OCI-LY1 (cell line): ENCODE data around the gene BLCAP.

Experiments used
- CTCF ChIP-seq: fragments of 200-600 bp; sonication (generic), shearing (Covaris generic); IDR thresholded peaks from 2 replicates; pipeline ENCODE4 v1.5.1; 2017; ENCODE audit warnings: mild to moderate bottlenecking, antibody characterized with exemption, low read length, moderate library complexity, mixed read lengths
- EZH2 ChIP-seq: fragments of 200-600 bp; sonication (generic), shearing (Covaris generic); IDR thresholded peaks from 2 replicates; pipeline ENCODE4 v1.8.0; 2017; ENCODE audit warnings: borderline replicate concordance, mixed run types, mild to moderate bottlenecking, antibody characterized with exemption, low read length, moderate library complexity, mixed read lengths

DNA sequence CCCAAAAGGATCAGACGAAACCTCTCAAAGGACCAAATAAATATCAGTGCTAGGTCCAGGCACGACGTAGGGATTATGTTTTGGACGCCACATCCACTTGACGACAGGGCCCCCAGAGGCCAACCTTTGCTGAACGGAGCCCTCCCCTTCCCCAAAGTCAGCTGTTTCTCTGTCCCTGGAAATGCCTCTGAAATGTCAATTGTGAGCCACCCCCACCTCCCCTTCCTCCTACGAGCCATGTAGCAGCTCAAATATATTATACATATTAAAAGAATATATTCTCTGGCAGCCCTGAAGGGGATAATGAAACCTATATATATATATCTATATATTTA is 39.6 kb upstream of the BLCAP start:
- TF ChIP-seq CTCF (no peak), EZH2 (no peak)
